Kidney epithelial cell (primary cell): ENCODE measurements around the gene SEC14L1. TPM values are rescaled to one million over a fixed set of nuclear protein-coding genes. Genes with fewer than 3 reads are reported as not detected.

Experiments used
- DNase-seq: peaks from one replicate; pipeline ENCODE4 v3.0.0-alpha.2; 2010; ENCODE audit warnings: low read depth
- H3K27me3 ChIP-seq: 2 replicates; pipeline ENCODE4 v1.6.0; 2011; ENCODE audit warnings: low read length; ENCODE audit not compliant: control insufficient read depth, insufficient read depth
- H3K36me3 ChIP-seq: 2 replicates; pipeline ENCODE4 v1.5.1; 2011; ENCODE audit warnings: low read length; ENCODE audit not compliant: control insufficient read depth, insufficient read depth
- H3K4me3 ChIP-seq: 2 replicates; pipeline ENCODE4 v1.5.1; 2011; ENCODE audit warnings: low read depth, mild to moderate bottlenecking, control low read depth, low read length
- total RNA-seq: library from RNA; depleted of rRNA; stranded (reverse); fragments of >200 nt; gene quantifications from 2 replicates; pipeline ENCODE4 v1.2.3, GENCODE V29; 2015
- TF ChIP-seq, protein P1 (sequence below): IDR thresholded peaks from 2 replicates; pipeline ENCODE4 v1.5.1; 2011; ENCODE audit warnings: mild to moderate bottlenecking, moderate library complexity, low read length, control low read depth, inconsistent platforms; ENCODE audit not compliant: insufficient read depth, poor library complexity, severe bottlenecking

The SEC14L1 gene
- total RNA-seq, 1 donor from 2014 or later = 41.6 TPM

DNA sequence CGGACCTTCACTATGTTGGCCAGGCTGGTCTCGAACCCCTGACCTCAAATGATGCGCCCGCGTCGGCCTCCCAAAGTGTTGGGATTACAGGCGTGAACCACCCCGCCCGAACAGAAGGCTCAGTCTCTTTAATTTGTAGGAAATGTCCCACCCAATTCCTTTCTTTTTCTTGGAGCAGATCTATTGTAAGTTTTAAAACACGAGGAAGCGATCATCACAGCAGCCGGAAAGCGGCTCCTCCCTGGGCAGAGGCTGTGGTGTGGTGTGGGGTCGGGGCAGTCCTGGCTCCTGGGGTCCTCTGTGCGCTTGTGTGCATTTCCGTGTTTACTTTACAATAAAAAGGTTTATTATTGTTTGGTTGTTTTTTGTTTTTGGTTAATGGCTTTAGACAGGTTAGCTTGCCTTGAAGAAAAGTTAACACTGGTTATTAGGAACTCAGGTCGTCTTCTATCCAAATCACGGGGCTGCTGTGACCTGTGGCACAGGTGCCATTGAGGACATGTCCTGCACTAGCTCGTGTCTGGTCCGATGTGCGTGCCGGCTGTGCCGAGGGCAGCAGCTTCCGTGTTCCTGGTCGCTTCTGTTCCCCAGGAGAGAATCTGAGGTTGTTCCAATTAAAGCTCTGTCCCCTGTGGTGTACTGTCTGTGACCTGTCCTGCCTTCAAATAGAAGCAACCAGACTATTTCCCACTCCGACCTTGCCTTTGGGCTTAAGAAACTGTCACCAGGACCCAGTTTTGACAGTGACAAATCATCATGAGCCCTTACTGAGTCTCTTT is 83.1 kb downstream of the SEC14L1 start:
- Histone ChIP-seq H3K4me3 (no peak overlapping the region), H3K27me3 (no peaks in the 10 kb centered on the region), H3K36me3 (peaks cover 1% of the 10 kb centered on the region)
- DNase-seq = no peak
- TF ChIP-seq, protein P1, sequence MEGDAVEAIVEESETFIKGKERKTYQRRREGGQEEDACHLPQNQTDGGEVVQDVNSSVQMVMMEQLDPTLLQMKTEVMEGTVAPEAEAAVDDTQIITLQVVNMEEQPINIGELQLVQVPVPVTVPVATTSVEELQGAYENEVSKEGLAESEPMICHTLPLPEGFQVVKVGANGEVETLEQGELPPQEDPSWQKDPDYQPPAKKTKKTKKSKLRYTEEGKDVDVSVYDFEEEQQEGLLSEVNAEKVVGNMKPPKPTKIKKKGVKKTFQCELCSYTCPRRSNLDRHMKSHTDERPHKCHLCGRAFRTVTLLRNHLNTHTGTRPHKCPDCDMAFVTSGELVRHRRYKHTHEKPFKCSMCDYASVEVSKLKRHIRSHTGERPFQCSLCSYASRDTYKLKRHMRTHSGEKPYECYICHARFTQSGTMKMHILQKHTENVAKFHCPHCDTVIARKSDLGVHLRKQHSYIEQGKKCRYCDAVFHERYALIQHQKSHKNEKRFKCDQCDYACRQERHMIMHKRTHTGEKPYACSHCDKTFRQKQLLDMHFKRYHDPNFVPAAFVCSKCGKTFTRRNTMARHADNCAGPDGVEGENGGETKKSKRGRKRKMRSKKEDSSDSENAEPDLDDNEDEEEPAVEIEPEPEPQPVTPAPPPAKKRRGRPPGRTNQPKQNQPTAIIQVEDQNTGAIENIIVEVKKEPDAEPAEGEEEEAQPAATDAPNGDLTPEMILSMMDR = no peak

DNA sequence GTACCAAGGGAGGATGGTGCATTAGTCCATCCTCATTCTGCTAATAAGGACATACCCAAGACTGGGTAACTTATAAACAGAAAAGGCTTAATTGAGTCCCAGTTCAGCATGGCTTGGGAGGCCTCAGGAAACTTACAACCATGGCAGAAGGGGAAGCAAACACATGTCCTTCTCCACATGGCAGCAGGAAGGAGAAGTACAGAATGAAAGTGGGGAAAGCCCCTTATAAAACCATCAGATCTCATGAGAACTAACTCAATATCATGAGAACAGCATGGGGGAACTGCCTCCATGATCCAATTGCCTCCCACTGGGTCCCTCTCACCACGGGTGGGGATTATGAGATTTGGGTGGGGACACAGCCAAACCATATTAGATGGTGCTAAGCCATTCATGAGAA is 84.5 kb downstream of the SEC14L1 start:
- TF ChIP-seq, protein P1 = no peak
- no peak for DNase-seq
- no peaks in the 10 kb centered on the region for H3K27me3 ChIP-seq
- H3K36me3 ChIP-seq = no peaks in the 10 kb centered on the region
- no peak overlapping the region for H3K4me3 ChIP-seq

DNA sequence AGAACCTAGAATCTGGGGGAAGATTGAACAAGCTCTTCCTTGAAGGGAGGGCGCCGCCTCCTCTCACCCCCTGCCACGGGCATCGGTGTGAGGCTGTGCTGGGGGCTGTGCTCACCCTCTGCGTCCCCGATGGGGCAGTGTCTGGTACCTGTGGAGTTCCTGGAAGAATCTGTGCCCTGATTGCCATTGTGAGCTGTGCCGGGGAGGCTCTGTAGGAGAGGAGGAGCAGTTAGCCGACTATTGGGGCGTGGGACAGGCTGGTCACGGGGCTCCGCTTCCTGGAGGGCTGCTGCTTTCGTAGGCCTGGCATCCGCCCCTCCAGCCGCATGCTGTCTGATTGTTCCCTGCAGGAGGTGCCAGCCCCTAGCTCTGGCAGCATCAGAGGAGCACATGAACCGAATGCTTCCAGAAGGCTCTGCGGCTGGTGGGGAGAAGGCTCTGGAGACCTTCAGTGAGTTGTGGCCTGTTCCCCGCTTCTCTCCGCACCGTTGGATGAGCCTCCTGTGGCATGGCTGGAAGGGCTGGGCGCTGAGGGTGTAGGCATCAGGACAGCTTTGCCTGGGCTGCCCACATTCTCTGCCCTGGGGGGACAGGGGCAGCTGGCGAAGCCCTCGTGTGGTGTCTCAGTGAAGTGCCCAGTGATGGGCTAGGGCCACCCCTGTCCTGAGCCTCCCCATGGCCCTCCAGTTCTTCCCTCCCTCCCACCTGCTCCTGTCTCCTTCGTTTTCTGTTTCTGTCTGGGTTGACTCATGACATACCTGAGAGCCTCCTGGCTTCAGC is 86.9 kb downstream of the SEC14L1 start:
- TF ChIP-seq, protein P1 = peak; percentile 15
- Histone ChIP-seq H3K36me3 (no peaks in the 10 kb centered on the region), H3K27me3 (no peaks in the 10 kb centered on the region), H3K4me3 (no peak overlapping the region)
- DNase-seq = no peak

DNA sequence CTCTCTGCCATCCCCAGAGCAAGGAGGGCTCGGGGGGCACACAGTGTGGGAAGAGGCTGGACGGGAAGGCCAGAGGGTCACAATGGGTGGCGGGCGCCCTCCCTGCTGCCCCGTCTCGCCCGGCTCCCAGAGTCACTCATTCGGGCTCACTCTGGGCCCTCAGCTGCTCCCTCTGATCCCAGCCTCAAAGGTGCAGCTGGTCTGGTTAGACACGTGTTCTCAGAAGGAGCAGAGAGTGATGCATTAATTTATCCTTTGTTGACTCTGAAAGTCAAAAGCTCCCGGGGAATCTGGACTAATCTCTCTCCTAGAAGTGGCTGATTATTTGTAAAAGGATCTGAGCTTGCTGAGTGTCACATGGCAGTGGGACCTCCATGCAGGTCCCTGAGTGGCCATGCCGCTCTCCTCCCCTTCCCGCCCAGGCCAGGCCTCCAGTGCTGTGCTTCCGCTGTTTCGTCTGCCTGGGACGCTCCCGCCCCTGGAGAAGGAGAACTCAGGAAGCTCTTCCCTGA is 87.5 kb downstream of the SEC14L1 start:
- no peak for DNase-seq
- H3K27me3 ChIP-seq = no peaks in the 10 kb centered on the region
- no peak overlapping the region for H3K4me3 ChIP-seq
- TF ChIP-seq, protein P1 = no peak
- no peaks in the 10 kb centered on the region for H3K36me3 ChIP-seq

DNA sequence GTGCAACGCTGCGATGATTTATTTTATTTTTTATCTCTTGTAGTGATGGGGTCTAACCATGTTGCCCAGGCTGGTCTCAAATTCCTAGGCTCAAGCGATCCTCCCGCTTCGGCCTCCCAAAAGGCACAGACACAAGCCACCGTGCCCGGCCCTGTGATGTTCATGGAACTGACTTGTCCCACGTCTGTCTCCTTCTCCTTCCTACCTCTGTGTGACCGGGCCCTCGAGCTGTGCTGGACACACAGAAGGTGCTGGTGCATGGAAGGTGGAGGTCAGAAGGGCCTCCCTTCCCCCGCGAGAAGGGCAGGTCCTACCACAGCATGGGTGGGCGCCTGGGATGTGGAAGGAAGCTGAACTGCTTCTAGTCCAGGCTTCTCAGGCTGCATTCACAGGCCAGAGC is 88.0 kb downstream of the SEC14L1 start:
- no peak overlapping the region for H3K4me3 ChIP-seq
- no peaks in the 10 kb centered on the region for H3K27me3 ChIP-seq
- no peaks in the 10 kb centered on the region for H3K36me3 ChIP-seq
- DNase-seq = no peak
- TF ChIP-seq, protein P1 = no peak
